CD4-positive, alpha-beta T cell (primary cell): ENCODE results near the gene USP40. TPM values are rescaled to one million over a fixed set of nuclear protein-coding genes. Genes with fewer than 3 reads are reported as not detected.

Source experiments
- ATAC-seq: fragments of 200-7000 bp; cut with Tn5 transposase; one replicate; pipeline ENCODE4 v1.10.0; 2022; ENCODE audit warnings: mild to moderate bottlenecking; ENCODE audit not compliant: poor library complexity
- CTCF ChIA-PET: fragments of 350-600 bp; sonication (Branson Sonifier 250); formaldehyde crosslinking; loops from one replicate; lab custom pipeline; 2021; ENCODE audit warnings: antibody characterized with exemption, inconsistent platforms; lab: Charles Lee
- POLR2A ChIA-PET: fragments of 350-600 bp; sonication (Branson Sonifier 250); formaldehyde crosslinking; loops from one replicate; lab custom pipeline; 2021; ENCODE audit warnings: antibody characterized with exemption, inconsistent platforms; lab: Charles Lee
- DNase-seq, 14 experiments: peaks; one replicate each; pipeline ENCODE4 v3.0.0-alpha.2; 2013 to 2020; ENCODE audit warnings: mixed read lengths in 2 of 14
- H3K27ac ChIP-seq, 2 donors: one replicate each; pipeline versions ENCODE4 v1.5.1 to v1.7.0; 2013; ENCODE audit warnings: low read length in 2 of 2, low read depth in 1 of 2, mild to moderate bottlenecking in 1 of 2
- H3K27me3 ChIP-seq, 2 experiments: 1 replicate in 1 of 2; 2 replicates in 1 of 2; pipeline versions ENCODE4 v1.6.1 to v1.7.0; 2013; ENCODE audit warnings: low read length in 2 of 2, control low read depth in 1 of 2, mild to moderate bottlenecking in 1 of 2, moderate library complexity in 1 of 2; ENCODE audit not compliant: insufficient read depth in 2 of 2, control insufficient read depth in 1 of 2
- H3K36me3 ChIP-seq: one replicate; pipeline ENCODE4 v1.6.1; 2013; ENCODE audit warnings: low read length, control low read depth; ENCODE audit not compliant: insufficient read depth
- H3K4me1 ChIP-seq: one replicate; pipeline ENCODE4 v1.6.1; 2013; ENCODE audit warnings: low read length, control low read depth; ENCODE audit not compliant: insufficient read depth
- H3K4me3 ChIP-seq: one replicate; pipeline ENCODE4 v1.5.1; 2013; ENCODE audit warnings: mild to moderate bottlenecking, low read length, moderate library complexity
- H3K9me3 ChIP-seq, 2 experiments: 1 replicate in 1 of 2; 2 replicates in 1 of 2; pipeline versions ENCODE4 v1.6.1 to v1.7.0; 2013; ENCODE audit warnings: low read length in 2 of 2, mild to moderate bottlenecking in 2 of 2, control low read depth in 1 of 2, moderate library complexity in 1 of 2; ENCODE audit not compliant: control insufficient read depth in 1 of 2, insufficient read depth in 1 of 2
- H3K27ac Mint-ChIP-seq: one replicate; pipeline ENCODE4 v1.8.0; 2020; ENCODE audit warnings: mixed read lengths
- H3K27me3 Mint-ChIP-seq: one replicate; pipeline ENCODE4 v1.8.0; 2021; ENCODE audit warnings: mixed read lengths
- H3K36me3 Mint-ChIP-seq: one replicate; pipeline ENCODE4 v1.8.0; 2021; ENCODE audit warnings: low read depth, mixed read lengths
- H3K4me1 Mint-ChIP-seq: one replicate; pipeline ENCODE4 v1.8.0; 2021; ENCODE audit warnings: low read depth, mixed read lengths
- H3K4me3 Mint-ChIP-seq: one replicate; pipeline ENCODE4 v1.8.0; 2020; ENCODE audit warnings: mild to moderate bottlenecking, mixed read lengths
- H3K9me3 Mint-ChIP-seq: one replicate; pipeline ENCODE4 v1.8.0; 2020; ENCODE audit warnings: mixed read lengths
- CTCF ChIP-seq: fragments of 200-600 bp; IDR thresholded peaks from one replicate; pipeline ENCODE4 v1.8.0; 2022; ENCODE audit warnings: antibody characterized with exemption, mild to moderate bottlenecking
- intact Hi-C, 2 experiments: fragments of 100-400 bp; cut with DNase I in 1 of 2; cut with micrococcal nuclease in 1 of 2; formaldehyde crosslinking; loops; one replicate each; pipeline versions ENCODE4 v1.15.1 to v1.9.0; 2023 to 2025; cut with DNase I, micrococcal nuclease
- total RNA-seq, 174 experiments: library from RNA in 2 of 174; stranded (reverse) in 2 of 174; gene quantifications; one replicate each; pipeline ENCODE4 v1.2.3 and lab custom pipeline; 2021 to 2026

The USP40 gene
- total RNA-seq, 2 experiments from 2014 or later, result 7.2 to 8.7 TPM

GRCh38 chr2:233530381-233530780, 36.2 kb downstream of the USP40 start:
- ATAC-seq (no peak), DNase-seq (no peak)
- Histone ChIP-seq H3K36me3 (peaks cover 10% of the 10 kb centered on the region), H3K4me1 (no peaks in the 10 kb centered on the region), H3K27me3 (no peaks in the 10 kb centered on the region), H3K4me3 (no peak overlapping the region), H3K9me3 (no peaks in the 10 kb centered on the region), H3K27ac (no peak overlapping the region)
- no peaks in the 10 kb centered on the region for H3K4me1 Mint-ChIP-seq
- ChIA-PET CTCF (interaction anchor here (1.0 kb wide), 1 partner anchor 25 kb away, joined by 3 read pairs; no protein-coding TSS in a partner anchor), POLR2A (no interaction called here)
- intact Hi-C loops, result no loop called here
- no peak overlapping the region for H3K4me3 Mint-ChIP-seq
- peaks cover 29% of the 10 kb centered on the region for H3K36me3 Mint-ChIP-seq
- no peaks in the 10 kb centered on the region for H3K27me3 Mint-ChIP-seq
- no peak overlapping the region for H3K27ac Mint-ChIP-seq
- no peaks in the 10 kb centered on the region for H3K9me3 Mint-ChIP-seq
- no peak for TF ChIP-seq CTCF

DNA sequence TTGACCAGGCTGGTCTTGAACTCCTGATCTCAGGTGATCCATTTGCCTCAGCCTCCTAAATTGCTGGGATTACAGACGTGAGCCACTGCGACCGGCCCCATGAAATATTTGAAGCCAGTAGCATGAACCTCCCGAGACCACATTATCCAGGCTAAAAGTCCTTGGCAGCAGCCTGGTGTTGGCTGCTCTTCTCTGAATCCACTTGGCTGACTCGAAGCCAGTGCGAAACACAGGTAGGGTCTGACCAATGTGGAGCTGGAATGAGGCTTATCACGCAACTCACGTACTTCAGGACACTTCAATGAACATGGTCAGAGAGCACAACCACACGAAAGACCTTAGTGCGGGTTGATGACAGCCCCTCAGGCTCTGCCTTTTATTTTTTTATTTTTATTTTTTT, 38.4 kb downstream of the USP40 start:
- H3K4me1 ChIP-seq, result no peaks in the 10 kb centered on the region
- no peaks in the 10 kb centered on the region for H3K27me3 ChIP-seq
- Mint-ChIP-seq H3K4me3 (no peak overlapping the region), H3K9me3 (no peaks in the 10 kb centered on the region), H3K27me3 (no peaks in the 10 kb centered on the region), H3K36me3 (peaks cover 20% of the 10 kb centered on the region), H3K4me1 (no peaks in the 10 kb centered on the region), H3K27ac (no peak overlapping the region)
- ATAC-seq, result no peak
- POLR2A ChIA-PET, result no interaction called here
- no peak overlapping the region for H3K4me3 ChIP-seq
- H3K27ac ChIP-seq, result no peak overlapping the region
- H3K9me3 ChIP-seq, result no peaks in the 10 kb centered on the region
- peaks cover 10% of the 10 kb centered on the region for H3K36me3 ChIP-seq
- no peak for TF ChIP-seq CTCF
- intact Hi-C loops, result no loop called here
- DNase-seq, result no peak
- CTCF ChIA-PET, result no interaction called here

DNA sequence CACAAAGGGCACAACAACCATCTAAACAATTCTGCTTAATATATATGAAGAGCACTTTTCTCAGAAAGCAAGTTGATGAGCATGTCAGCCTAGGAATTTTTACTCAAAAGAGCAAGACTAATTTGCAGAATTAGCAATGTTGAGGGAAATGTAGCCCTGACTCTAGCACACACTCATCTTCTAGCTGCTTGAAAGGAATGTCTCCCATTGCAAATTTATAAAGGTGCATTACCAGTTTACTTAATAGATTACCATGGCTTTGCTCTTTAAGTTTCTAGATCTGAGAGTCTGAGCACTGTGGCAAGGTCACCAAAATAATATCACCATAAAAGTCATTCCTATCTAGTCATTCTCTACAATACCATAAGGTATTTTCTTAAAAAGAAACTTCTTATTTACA, 40.8 kb downstream of the USP40 start:
- no peak overlapping the region for H3K4me3 Mint-ChIP-seq
- H3K27ac Mint-ChIP-seq, result no peak overlapping the region
- no peaks in the 10 kb centered on the region for H3K4me1 Mint-ChIP-seq
- Histone ChIP-seq H3K9me3 (no peaks in the 10 kb centered on the region), H3K27me3 (no peaks in the 10 kb centered on the region), H3K36me3 (peaks cover 14% of the 10 kb centered on the region), H3K4me3 (no peak overlapping the region), H3K4me1 (no peaks in the 10 kb centered on the region), H3K27ac (no peak overlapping the region)
- H3K27me3 Mint-ChIP-seq, result no peaks in the 10 kb centered on the region
- TF ChIP-seq CTCF, result no peak
- DNase-seq (no peak), ATAC-seq (no peak)
- ChIA-PET CTCF (no interaction called here), POLR2A (no interaction called here)
- intact Hi-C loops, result no loop called here
- peaks cover 29% of the 10 kb centered on the region for H3K36me3 Mint-ChIP-seq
- no peaks in the 10 kb centered on the region for H3K9me3 Mint-ChIP-seq
